Testis (tissue), 2 donors: ENCODE results near the gene PSMA7.

Experiments used
- POLR2A ChIP-seq: fragments of 450-650 bp; IDR thresholded peaks from one replicate; pipeline ENCODE4 v1.6.1; 2017; ENCODE audit warnings: antibody characterized with exemption, mild to moderate bottlenecking, moderate library complexity
- TF ChIP-seq, protein P1 (sequence below), 3 experiments: fragments of 450-650 bp in 2 of 3; fragments of 200-600 bp in 1 of 3; sonication (generic) in 1 of 3; IDR thresholded peaks; one replicate each; pipeline ENCODE4 v1.5.1; 2016 to 2019; ENCODE audit warnings: antibody characterized with exemption in 3 of 3, mild to moderate bottlenecking in 2 of 3, moderate library complexity in 1 of 3

DNA sequence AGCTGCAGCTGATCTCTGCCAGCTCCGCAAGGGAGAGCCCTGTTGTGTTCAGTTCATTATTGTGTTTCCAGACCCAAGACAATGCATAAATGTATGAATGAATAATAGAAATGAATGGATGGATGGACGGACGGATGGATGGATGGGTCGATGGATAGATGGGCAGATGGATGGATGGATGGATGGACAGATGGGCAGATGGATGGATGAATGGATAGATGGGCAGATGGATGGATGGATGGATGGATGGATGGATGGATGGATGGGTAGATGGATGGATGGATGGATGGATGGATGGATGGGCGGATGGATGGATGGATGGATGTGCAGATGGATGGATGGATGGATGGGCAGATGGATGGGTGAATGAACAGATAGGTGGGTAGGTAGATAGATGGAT is 37.6 kb downstream of the PSMA7 start:
- TF ChIP-seq POLR2A, result no peak
- TF ChIP-seq, protein P1, sequence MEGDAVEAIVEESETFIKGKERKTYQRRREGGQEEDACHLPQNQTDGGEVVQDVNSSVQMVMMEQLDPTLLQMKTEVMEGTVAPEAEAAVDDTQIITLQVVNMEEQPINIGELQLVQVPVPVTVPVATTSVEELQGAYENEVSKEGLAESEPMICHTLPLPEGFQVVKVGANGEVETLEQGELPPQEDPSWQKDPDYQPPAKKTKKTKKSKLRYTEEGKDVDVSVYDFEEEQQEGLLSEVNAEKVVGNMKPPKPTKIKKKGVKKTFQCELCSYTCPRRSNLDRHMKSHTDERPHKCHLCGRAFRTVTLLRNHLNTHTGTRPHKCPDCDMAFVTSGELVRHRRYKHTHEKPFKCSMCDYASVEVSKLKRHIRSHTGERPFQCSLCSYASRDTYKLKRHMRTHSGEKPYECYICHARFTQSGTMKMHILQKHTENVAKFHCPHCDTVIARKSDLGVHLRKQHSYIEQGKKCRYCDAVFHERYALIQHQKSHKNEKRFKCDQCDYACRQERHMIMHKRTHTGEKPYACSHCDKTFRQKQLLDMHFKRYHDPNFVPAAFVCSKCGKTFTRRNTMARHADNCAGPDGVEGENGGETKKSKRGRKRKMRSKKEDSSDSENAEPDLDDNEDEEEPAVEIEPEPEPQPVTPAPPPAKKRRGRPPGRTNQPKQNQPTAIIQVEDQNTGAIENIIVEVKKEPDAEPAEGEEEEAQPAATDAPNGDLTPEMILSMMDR (IDR thresholded peaks at IDR 0.05), result no peak
